GM12873 (cell line): ENCODE data around the gene TNS1.

Source experiments
- CTCF ChIP-seq: IDR thresholded peaks from 2 replicates; pipeline ENCODE4 v1.5.1; 2012; ENCODE audit warnings: low read depth, mild to moderate bottlenecking, moderate library complexity, low read length, control low read depth; ENCODE audit not compliant: insufficient read depth; ENCODE audit errors: missing control alignments

Gene TNS1

GRCh38 chr2:218005486-218005885 lies 2.7 kb upstream of the TNS1 start:
- TF ChIP-seq CTCF: no peak

GRCh38 chr2:218005028-218005427 lies 2.2 kb upstream of the TNS1 start:
- TF ChIP-seq CTCF: no peak

GRCh38 chr2:218003981-218004419 lies 1.2 kb upstream of the TNS1 start:
- TF ChIP-seq CTCF: no peak

DNA sequence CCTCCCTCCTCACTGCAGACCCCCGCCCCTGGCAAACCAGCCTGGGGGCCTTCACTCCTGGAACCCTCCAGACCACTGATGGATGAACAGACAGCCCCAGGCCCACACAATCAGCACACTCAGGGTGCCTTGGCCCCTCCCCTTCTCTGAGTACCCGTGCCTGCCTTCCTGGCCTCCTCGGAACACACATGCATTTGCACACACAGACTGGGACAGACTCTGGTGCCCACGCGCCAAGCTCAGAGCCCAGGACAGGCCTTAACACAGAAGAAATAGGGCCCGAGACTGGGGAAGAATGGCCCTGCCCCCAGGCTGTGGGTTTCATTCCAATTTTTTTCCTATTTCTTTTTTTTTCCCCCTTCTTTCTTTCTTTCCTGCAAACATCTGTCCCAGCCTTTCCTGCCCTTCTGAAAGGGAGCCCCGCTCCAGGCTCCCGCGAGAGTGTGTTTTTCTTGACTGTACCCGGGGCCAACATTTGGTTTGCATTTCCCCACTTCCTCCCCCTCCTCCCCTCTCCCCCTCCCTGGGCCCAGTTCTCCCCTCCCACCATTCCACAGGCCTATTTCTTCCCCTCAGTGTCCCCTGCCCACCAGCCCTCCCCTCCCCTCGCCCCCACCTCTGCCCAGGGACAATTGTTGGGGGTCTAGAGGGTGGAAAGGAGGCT lies 618 bp upstream of the TNS1 start:
- TF ChIP-seq CTCF: no peak

GRCh38 chr2:218002143-218002844 lies 501 bp downstream of the TNS1 start:
- TF ChIP-seq CTCF: no peak

GRCh38 chr2:218001629-218002028 lies 1.2 kb downstream of the TNS1 start:
- no peak for TF ChIP-seq CTCF

DNA sequence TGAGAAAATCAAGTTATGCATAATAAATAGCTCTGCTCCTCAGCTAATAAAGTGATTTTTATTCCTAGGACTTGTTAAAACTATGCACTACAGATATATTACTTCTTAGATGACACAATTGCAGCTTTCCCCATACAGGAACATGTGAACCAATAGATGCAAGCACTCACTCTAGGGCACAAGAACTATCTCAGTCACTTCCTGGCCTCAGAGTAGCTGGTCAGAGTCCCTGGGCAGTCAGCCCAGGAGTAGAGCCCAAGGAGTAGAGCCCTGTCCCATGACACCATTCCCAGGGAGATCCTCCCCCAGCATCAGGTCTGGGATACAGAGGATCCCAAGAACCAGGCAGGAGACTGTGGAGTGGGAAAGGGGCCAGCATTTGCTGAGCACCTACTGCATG lies 2.7 kb downstream of the TNS1 start:
- no peak for TF ChIP-seq CTCF
